ENCODE results near the gene GRM8. TPM values are rescaled to one million over a fixed set of nuclear protein-coding genes. Genes with fewer than 3 reads are reported as not detected.

Gene GRM8
- total RNA-seq, 1 experiment from 2014 or later: 1.8 TPM

GRCh38 chr7:127287133-127287532 lies 34.4 kb upstream of the GRM8 start:
- Histone ChIP-seq H3K27ac (ENCODE audit: insufficient read length, low read depth, low read length) (no peak overlapping the region), H3K23me2 (ENCODE audit: insufficient read length, low read depth, low read length, poor library complexity, severe bottlenecking) (no peaks in the 10 kb centered on the region), H4K20me1 (ENCODE audit: control insufficient read depth, insufficient read depth, insufficient read length) (no peaks in the 10 kb centered on the region), H2BK12ac (ENCODE audit: insufficient read length, low read depth, low read length) (no peak overlapping the region), H4K5ac (ENCODE audit: insufficient read length, low read depth, low read length) (no peak overlapping the region), H3K27me3 (ENCODE audit: insufficient read depth, low read length) (no peaks in the 10 kb centered on the region), H3K4me2 (ENCODE audit: insufficient read depth, insufficient read length, low read length) (no peak overlapping the region), H3K56ac (ENCODE audit: insufficient read length, low read depth, low read length) (no peak overlapping the region), H3K4me1 (ENCODE audit: insufficient read depth, low read length) (no peaks in the 10 kb centered on the region), H3K4ac (ENCODE audit: low read depth, low read length) (no peak overlapping the region), H3K79me1 (ENCODE audit: insufficient read depth, low read depth, low read length, poor library complexity, severe bottlenecking) (no peaks in the 10 kb centered on the region), H2AK5ac (ENCODE audit: insufficient read length, low read length) (no peak overlapping the region), H2BK20ac (ENCODE audit: low read depth, low read length, poor library complexity, severe bottlenecking) (no peak overlapping the region), H2BK15ac (ENCODE audit: low read depth, low read length) (no peak overlapping the region), H3T11ph (ENCODE audit: low read length) (no peak overlapping the region), H2BK120ac (ENCODE audit: low read depth, low read length, poor library complexity, severe bottlenecking) (no peak overlapping the region), H3K9ac (ENCODE audit: extremely low read depth, insufficient read length, low read length) (no peak overlapping the region), H2AFZ (ENCODE audit: low read length) (no peak overlapping the region), H3K18ac (ENCODE audit: insufficient read length, low read depth, low read length) (no peak overlapping the region), H3K9me3 (ENCODE audit: control insufficient read depth, low read depth, low read length) (no peaks in the 10 kb centered on the region), H3K23ac (ENCODE audit: insufficient read length, low read depth, low read length) (no peak overlapping the region), H3K14ac (ENCODE audit: insufficient read depth, low read length) (no peak overlapping the region), H4K8ac (replicated peaks; ENCODE audit: insufficient read length, low read depth, low read length) (no peak overlapping the region), H3K79me2 (ENCODE audit: insufficient read depth, low read length) (no peaks in the 10 kb centered on the region), H2BK5ac (ENCODE audit: insufficient read length, low read length) (no peak overlapping the region), H4K91ac (ENCODE audit: insufficient read length, low read depth, low read length) (no peak overlapping the region)
- H3K4me1 Mint-ChIP-seq: peaks cover 5 to 7% of the 10 kb centered on the region in 2 experiments; a peak in 2 of 4 replicates
- H3K4me3 Mint-ChIP-seq: no peak overlapping the region
- TF ChIP-seq CTCF (conservative IDR thresholded peaks at IDR 0.05): no peak
- H3K27me3 Mint-ChIP-seq (ENCODE audit: low read depth): peaks cover 8% of the 10 kb centered on the region
- DNase-seq: peak; percentile 36
- no peaks in the 10 kb centered on the region for H3K36me3 Mint-ChIP-seq (ENCODE audit: insufficient read depth in 1 of 3, low read depth in 3 of 3)
- no peak overlapping the region; a peak in 1 of 7 replicates for H3K27ac Mint-ChIP-seq
- WGBS (ENCODE audit: extremely low coverage, insufficient read length, low lambda C conversion rate): no CpG with 5 or more reads among the region's 6 CpGs
- no peaks in the 10 kb centered on the region for H3K9me3 Mint-ChIP-seq

Data from H9 (cell line).